GM19463 (cell line): Measurements from ENCODE around the gene MYADML2.
A peak's percentile ranks its signal among the peaks of the same experiment; 100 is the strongest.

ENCODE experiments used
- ATAC-seq: cut with Tn5 transposase; IDR thresholded peaks from one replicate; pipeline ENCODE4 v1.9.1; 2021; ENCODE audit warnings: mild to moderate bottlenecking, moderate library complexity; ENCODE audit not compliant: unreplicated experiment

Gene MYADML2

DNA sequence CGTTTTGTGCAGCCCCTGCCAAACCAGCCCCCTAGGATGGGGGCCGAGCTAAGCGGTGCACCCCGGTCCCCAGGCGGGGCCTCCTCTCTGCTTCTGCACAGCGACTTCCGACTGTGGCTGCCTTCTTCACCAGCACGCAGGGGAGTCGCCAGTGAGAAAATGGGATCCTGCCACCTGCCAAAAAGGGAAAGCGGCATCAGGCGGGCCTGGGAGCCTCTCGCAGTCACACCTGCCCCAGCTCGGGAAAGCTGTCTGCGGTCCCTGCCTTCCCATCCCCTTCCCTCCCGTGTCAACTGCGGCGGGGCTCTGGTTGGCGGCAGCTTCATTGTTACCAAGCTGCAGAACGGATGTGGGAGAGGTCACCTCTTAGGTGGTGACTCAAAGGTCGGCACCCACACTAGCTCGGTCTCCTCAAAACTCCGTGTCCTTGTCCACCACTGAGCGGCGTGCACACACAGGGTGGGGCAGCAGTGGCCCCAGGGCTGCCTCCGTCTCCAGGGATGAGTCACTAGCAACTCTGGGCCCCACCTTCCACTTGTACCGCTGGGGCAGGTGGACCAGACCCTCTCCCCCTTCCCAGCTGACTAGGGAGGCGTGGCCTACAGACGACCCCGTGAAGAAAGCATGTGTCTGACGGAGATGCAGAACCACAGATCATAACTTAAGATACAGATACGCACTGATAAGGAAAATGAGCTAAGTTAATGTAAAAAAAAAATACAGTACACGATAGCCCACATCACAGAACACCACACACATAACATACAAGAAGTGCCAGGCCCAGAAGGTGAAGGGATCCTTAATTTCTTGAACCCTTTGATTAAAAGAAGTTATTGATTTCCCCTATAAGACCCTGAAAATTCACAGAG, 34.4 kb downstream of the MYADML2 start:
- ATAC-seq: no peak

DNA sequence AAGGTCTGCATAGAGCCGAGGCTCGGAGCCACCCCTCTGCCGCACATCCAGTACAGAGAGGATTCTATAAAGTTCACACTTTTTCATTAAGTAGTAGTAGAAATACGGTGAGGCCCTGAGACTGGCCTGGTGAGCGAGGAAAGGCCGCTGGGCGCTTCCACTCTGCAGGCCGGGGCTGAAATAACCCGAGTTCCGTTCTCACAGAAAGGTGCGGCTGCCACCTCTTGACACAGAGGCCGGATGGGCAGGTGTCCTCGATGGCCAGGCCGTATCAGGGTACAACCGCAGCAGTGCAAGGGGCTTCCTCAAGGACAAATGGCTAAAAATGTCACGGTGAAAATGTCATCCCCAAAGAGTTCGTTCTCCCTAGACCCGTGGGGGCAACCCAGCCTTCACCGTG, 35.1 kb downstream of the MYADML2 start:
- no peak for ATAC-seq

DNA sequence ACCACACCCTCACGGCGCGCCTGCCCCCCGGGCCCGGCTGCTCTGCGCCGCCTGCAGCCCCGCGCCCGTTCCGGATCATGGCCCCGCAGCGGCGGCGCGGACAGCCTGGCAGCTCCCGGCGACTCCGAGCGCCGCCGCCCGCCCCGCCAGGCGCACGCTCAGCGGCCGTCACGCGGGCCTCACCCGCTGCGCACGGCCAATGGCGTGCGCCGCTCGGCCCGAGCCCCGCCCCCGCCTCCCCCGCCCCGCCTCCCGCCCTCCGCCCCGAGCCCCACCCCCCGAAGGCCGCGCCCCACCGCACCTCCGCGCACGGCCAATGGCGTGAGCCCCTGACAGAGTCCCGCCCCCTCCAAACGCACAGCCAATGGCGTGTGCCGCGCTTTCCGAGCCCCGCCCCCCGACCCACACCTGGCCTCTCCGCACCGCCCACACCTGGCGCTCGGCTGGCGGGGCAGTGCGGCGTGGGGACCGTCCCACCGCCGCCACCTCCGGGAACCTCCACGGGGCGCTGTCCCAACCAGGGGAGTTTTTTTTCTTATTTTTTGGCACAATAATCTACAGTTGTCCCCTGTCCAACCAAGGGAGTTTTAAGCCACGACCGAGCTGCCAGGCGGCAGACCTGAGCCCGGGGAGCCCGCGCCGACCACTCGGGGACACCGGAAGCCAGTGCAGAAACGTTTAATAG, 35.6 kb downstream of the MYADML2 start, which contains the start of gene PCYT2:
TSS of gene PCYT2 (minus strand) at position 123 of the 685 bp plus-strand sequence. CDS start at position 79, 44 bp downstream.
- ATAC-seq: peak; percentile 79

DNA sequence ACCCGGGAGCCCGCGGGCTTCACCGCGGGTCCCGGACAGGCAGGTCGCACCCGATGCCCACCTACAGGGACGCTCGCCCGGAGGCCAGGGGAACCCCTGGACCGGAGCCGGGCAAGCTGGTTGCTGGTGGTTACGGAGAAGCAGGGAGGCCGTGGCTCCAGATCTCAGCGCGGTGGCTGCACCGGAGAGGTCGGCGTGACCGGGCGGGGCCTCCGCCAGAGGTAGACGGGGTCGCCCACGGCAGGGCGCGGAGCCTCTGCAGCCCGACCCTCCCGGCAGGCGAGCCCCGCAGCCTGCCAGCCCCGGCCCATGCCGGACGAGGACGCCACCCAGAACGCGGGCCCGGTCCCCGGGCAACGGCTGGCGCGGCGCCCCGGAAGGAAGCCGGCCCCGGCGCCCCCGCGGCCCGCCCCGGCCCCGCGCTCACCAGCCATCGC, 36.2 kb downstream of the MYADML2 start:
- peak; percentile 34 for ATAC-seq

DNA sequence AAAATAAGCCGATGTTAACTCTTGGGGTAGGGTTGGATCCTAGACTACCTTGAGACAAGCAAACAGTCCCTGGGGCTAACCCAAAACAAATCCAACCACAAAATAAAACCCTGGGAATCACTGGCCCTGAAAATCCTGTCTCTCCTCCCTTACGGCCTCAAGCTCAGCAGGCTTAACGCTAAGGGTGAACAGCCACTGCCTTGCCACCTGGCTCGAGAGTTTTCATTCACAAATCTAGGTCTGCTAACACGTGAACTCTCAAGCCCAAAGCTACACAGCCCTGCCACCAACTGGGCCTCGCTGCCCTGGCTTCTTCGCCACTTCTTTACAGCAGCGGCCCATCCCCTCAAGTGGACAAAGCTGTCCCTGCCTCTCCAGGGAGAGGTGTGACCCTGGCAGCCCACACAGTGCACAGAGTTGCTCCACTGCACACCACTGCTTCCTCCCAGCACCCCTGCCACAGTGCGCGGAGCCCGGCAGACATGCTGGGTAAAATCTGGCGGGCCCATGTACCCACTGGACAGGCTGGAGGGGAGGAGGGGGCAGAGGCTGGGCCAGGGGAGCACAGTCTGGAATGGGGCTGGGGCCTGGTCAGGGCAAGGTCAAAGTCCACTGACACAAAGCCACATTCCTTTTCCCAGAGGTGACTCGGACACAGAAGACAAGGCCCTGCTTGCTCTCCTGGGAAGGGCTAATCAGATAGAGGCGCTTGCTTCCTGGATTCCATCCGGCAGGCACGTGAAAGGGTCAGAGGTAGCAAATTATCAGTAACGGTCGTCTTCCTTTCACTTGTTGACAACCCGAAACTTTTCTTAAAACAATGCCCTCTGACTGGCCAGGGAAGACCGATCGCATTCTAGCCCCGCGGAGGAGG, 36.8 kb downstream of the MYADML2 start:
- no peak for ATAC-seq

DNA sequence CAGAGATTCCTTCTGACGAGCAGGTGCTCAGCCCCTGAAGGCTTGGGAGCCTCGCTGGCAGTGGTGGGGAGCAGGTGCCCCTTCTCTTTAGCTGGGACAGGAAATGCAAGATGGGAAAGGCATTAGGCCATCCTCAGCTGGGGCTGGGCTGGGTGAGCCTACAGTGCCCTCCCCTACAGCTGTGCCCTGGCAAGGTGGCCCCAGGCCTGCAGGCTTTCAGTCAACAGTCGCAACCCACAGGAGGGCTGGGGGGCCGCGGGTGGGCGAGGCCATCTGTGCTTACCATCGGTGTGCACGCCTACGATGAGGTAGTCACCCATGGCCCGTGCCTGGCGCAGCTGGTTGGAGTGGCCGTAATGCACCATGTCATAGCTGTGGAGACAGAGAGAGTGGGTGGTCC, 37.8 kb downstream of the MYADML2 start:
- ATAC-seq: no peak

DNA sequence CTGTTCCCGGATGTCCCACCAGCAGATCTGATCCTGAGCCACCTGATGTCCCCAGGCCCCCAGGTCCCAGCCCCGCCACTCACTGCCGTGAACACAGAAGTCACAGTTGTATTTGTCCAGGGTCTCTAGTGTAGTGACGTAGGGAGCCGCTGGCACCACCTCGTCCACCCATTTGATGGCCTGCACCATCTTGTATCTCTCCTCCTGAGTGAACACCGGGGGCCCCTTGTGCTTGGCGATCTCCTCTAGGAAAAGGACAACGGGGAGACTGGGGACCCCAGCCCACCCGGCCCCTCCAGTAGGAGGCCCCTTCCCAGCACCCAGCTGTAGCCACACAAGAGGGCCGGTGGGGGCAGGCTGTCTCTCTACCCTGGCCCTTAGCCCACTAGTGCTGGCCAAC, 38.2 kb downstream of the MYADML2 start:
- ATAC-seq: no peak

DNA sequence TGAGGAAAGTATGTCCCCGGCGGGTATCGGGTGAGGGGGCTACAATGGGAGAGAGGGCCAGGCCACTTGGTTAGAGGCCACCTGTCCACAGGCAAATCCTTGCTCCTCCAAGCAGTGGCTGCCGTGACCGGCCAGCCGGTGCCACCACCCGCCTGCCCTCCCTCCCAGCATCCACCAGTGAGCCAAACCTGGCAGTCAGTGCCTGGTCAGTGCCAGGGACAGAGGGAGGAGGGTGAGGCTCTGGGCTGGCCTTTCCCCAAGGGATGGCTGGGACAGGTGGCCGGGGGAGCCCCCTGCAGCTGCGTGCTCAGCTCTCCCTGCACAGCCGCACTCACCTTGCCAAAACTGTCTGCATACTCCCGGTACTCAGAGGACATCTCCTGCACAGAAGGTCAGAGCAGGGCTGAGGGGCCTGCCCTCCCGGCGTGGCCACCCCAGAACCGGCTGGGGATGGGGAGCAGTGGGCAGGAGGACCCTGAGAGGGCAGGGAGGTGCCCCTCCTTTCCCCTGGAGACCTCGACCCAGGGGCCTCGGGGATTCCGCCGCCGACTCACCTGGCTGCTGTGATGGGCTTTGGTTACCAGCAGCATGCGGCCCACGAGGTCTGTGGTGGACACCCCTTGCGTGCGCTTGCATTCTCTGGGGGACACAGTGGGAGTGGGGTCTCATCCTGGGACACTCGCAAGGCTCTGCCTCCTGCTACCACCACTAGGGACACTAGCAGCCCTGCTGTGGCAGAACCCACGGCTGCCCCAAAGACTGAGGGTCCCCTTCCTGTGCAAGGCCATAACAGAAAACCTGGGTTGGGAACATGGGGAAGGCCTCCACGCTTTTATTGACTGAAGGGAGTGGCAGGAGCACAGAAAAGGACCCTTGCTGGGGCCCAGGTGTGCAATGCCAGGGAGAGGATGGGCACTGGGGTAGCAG, 39.6 kb downstream of the MYADML2 start:
- no peak for ATAC-seq

DNA sequence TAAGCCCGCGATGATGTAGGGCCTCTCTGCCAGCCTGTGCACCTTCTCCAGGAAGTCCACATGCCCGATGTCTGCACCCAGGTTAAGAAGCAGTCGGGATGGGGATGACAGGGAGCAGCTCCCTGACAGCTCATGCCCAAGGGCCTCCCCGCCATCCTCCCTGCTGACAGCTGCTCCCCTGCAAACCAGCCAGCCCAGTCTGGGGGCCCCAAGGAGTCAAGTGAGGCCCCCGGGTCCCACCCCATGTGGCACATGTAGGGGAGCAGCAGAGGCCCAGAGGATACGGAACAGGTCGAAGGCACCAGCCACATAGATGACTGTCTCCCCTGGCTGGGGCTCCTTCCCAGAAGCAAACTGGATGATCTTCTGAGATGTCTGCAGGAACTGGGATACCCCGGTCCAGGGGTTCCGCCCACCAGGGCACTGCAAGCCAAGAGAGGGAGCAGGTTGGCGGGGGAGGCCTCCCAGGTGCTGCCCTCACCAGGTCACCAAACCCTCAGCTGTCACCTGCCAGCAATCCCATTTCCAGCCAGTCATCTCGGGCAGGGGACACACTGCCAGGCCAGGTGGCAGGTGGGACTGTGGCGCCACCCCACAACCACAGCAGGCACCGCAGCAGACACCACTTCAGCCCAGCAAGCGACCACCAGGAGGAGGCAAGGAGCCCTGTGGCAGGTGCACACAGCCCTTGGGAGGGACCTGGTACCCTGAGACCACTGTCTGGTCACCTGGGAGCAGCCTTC, 40.4 kb downstream of the MYADML2 start:
- no peak for ATAC-seq

DNA sequence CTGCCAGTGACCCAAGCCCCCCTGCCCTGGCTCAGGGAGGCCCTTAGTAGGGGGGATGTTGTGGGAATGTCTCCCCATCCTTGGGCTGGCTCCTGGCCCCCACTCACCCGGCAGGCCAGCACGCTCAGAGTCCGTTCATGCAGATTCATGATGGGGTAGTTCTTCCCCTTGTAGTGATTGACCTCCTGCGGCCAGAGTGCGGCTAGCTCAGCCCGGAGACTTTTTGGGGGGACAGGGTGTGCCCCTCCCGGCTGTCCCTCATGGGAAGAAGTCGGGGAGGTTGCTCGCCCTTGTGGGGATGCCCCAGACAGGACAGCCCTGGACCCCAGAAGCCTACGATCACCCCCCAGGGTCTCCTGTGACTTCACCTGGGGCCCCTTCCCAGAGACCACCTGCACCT, 41.0 kb downstream of the MYADML2 start:
- ATAC-seq: no peak

DNA sequence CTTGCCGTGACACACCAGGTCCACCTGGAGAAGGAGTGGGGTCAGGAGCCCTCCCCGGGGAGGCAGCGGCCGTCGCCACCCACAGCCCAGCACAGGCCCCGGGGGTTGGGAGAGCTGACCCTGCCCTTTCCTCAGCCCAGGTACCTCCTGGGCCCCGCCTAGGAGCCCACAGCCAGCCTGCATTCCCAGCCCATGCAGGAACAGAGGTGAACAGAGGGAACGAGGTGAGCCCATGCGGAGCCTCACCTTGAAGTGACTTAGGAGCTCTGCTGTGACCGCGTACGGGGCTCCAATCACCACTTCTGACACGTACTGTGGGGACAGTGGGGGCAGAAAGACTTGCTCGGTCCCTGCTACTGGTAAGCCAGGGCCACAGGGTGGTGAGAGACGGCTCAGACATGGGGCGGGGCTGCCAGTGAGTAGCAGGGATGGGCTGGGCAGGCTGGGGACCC, 41.6 kb downstream of the MYADML2 start:
- ATAC-seq: no peak

DNA sequence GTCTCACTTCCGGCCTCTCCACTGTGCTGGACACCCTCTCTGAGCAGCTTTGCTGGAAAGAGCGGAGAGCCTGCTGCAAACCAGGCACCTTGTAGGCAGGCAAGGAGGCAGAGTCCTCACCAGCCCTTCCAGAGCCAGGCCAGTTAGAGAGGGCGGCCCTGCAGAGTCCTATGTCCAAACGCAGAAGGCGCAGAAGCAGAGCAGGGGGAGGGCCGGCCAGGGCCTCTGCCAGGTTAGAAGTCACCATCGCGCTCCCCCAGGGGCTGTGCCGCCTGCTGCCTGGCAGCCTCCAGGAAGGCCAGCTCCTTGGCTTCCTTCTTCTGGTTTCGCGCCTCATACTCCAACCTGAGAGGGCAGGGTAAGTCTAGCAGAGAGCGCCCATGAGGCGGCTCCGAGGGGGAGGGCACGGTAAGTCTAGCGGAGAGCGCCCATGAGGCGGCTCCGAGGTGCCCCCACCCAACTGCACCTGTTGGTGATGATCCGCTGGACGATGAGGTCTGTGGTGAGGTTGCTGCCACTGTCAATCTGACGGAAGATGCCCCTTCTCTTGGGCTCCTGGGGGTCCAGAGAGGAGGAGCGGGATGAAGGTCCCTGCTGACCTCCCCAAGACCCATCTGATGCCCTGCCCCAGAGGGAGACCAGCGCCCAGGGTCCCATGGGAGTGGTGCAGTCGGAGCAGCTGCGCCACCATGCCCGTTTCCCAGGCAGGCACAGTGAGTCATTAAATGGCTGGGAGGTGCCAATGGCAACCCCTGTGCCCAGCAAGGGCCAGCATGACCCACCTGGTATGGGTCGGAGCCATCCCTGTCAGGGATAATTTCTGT, 42.2 kb downstream of the MYADML2 start:
- ATAC-seq: no peak

DNA sequence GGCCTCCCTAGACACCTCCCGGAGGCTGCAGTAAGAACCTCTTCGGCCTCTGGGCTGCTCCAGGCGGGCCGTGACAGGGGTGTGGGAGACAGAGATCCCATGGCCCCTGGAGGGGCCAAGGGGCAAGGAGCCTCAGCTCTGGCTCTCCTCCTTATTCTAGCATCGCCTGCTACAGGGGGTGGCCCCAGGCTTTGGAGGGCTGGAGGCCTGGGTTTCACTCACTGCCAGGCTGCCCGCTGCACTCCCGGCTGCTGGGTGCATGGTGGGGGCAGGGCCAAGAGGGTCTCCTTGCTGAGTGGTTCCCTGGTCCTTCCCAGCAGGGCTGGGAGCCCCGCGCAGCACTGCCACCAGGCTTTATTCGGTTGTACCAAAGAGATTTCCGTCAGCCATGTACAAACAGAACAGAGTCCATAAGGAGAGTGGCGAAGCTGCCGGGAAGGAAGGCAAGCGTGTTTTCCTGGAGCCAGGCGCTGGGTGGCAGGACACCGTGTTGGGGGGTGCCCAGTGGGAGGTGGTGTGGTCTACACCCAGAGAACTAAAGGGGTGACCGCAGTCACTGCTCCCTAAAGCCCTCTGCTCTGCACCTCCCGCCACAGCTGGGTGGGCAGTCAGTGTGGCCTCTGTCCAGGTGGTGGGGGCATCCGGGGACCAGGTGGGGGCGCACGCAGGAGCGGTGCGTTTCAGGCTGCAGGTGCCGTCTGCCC, 43.0 kb downstream of the MYADML2 start:
- ATAC-seq: no peak

DNA sequence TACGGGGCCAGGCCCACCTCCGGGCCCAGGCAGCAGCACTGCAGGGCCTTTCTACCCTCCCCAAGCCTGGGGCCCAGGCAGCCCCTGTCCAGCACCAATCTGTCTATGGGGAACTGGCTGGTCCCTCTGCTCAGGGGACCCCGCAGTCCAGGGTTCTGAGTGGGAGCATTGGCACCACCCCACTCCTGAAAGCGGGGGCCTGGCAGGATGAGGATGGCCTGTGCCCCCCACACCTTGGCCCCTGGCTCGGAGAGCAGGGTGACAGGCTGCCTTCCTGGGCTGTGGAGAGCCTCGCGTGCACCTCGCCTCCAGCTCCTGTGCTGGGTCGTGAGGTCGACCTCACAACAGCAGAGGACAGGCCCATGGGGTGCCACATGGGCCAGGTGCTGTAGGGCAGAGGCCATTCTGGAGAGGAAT, 43.6 kb downstream of the MYADML2 start:
- no peak for ATAC-seq

DNA sequence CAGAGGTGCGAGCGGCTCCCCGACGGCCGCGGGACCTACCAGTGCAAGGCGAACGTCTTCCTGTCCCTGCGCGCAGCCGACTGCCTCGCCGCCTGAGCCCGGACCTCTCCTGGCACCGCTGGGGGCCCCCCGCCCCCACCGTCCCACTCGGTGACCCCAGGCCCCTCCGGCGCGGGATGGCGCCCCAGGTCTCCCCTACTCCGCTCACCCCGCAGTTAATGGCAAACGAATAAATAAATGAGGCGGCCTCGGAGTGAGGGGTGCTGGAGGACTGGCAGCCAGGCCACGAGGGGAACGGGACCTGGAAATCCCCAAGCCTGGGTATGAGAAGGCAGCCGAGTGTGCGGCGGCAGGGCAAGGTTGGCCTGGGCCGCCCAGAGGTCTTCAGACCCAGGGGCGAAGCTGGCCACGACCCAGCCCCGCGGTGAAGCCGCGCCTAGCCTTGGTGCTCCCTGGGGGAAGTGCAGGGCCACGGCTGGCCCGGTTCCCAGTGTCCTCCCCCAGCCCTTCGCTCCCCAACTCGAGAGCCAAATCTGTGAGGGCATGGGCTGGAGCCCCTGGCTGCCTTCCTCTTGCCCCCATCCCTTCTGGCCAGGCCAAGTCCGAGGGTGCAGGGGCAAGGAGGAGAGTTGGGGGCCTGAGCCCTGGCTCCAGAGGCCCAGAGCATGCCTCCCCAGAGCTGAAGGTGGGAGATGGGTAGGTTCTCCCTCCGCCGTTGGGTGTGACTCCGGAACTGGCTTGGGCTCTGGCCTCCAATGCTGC, 44.2 kb downstream of the MYADML2 start:
- no peak for ATAC-seq

DNA sequence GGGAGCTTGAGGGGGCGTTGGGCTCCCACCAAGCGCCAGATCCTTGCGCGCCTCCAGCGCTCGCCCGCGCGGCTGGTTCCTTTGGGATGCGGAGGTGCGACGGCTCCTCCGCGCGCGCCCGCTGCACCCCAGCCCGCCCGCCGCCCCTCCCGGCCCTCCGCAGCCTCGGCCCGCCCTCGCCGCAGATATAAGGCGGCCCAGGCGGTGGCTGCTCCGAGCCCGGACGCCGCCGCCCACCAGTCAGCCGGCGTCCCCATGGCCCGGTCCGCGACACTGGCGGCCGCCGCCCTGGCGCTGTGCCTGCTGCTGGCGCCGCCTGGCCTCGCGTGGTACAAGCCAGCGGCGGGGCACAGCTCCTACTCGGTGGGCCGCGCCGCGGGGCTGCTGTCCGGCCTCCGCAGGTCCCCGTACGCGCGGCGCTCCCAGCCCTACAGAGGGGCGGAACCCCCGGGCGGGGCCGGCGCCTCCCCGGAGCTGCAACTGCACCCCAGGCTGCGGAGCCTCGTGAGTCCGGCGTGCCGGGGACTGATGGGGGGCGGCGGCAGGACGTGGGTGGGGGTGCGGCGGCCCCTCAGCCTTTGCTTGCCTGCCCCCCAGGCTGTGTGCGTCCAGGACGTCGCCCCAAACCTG, 44.9 kb downstream of the MYADML2 start, which contains the start of gene NPB:
TSS of gene NPB (plus strand) at position 216 of the 630 bp plus-strand sequence. CDS start at position 256, 40 bp downstream.
- ATAC-seq: no peak
